GM12878 (cell line): ENCODE data around the gene PLA2G4E. TPM values are rescaled to one million over a fixed set of nuclear protein-coding genes. Genes with fewer than 3 reads are reported as not detected.
A peak's percentile ranks its signal among the peaks of the same experiment; 100 is the strongest.

Source experiments
- ATAC-seq: fragments of 200-7000 bp; cut with Tn5 transposase; 3 replicates; pipeline ENCODE4 v1.9.1; 2020; ENCODE audit warnings: mild to moderate bottlenecking, moderate library complexity
- BruUV-seq: library from RNA; stranded (reverse); fragments of 400-500 nt; replicated peaks from 2 replicates; lab custom pipeline; 2021; lab: Mats Ljungman, UMichigan
- CTCF ChIA-PET: fragments of 300-600 bp; sonication (Branson Sonifier 250); formaldehyde crosslinking; extraction: SDS; loops from one replicate; lab custom pipeline; 2021; ENCODE audit warnings: inconsistent platforms; lab: Yijun Ruan, JAX
- POLR2A ChIA-PET: fragments of 350-600 bp; formaldehyde crosslinking; extraction: SDS; loops from one replicate; lab custom pipeline; 2021; ENCODE audit warnings: inconsistent platforms; lab: Charles Lee
- RAD21 ChIA-PET: fragments of 300-600 bp; sonication (Branson Sonifier 250); formaldehyde crosslinking; loops from one replicate; lab custom pipeline; 2023; ENCODE audit warnings: antibody characterized with exemption; ENCODE audit not compliant: unreplicated experiment; lab: Charles Lee
- SMC1A ChIA-PET: fragments of 300-600 bp; sonication (Branson Sonifier 250); formaldehyde crosslinking; loops from one replicate; lab custom pipeline; 2023; ENCODE audit not compliant: unreplicated experiment, uncharacterized antibody; lab: Charles Lee
- DNase-seq: peaks from one replicate; pipeline ENCODE4 v3.0.0-alpha.2; 2011; ENCODE audit warnings: low read depth, low spot score
- FAIRE-seq: peaks from 3 replicates; lab custom pipeline; 2011; peaks lifted over from hg19 to GRCh38; lab: Jason Lieb, UNC
- H2AFZ ChIP-seq: 2 replicates; pipeline ENCODE4 v1.6.0; 2011; ENCODE audit warnings: low read depth, low read length, control low read depth; ENCODE audit not compliant: control insufficient read depth
- H3K27ac ChIP-seq: 2 replicates; pipeline ENCODE4 v1.5.1; 2011; ENCODE audit warnings: control low read depth; ENCODE audit not compliant: control insufficient read depth, insufficient read depth
- H3K27me3 ChIP-seq, 2 experiments: replicated peaks in 1 of 2; 2 replicates each; pipeline versions ENCODE4 v1.6.0 to v1.6.1; 2011; ENCODE audit warnings: low read length in 1 of 2; ENCODE audit not compliant: control insufficient read depth in 2 of 2, insufficient read depth in 2 of 2
- H3K36me3 ChIP-seq, 2 experiments: 2 replicates each; pipeline ENCODE4 v1.5.1; 2011; ENCODE audit warnings: low read length in 1 of 2; ENCODE audit not compliant: control insufficient read depth in 2 of 2, insufficient read depth in 2 of 2
- H3K4me1 ChIP-seq: 2 replicates; pipeline ENCODE4 v1.6.1; 2011; ENCODE audit warnings: mild to moderate bottlenecking, low read length, moderate library complexity, mixed read lengths; ENCODE audit not compliant: control insufficient read depth, insufficient read depth
- H3K4me2 ChIP-seq: 2 replicates; pipeline ENCODE4 v1.6.0; 2011; ENCODE audit warnings: control low read depth; ENCODE audit not compliant: control insufficient read depth, insufficient read depth
- H3K4me3 ChIP-seq: fragments of 200-600 bp; sonication (generic); 2 replicates; pipeline ENCODE4 v1.5.1; 2016
- H3K79me2 ChIP-seq: 2 replicates; pipeline ENCODE4 v1.6.0; 2011; ENCODE audit warnings: low read length; ENCODE audit not compliant: control insufficient read depth, insufficient read depth
- H3K9ac ChIP-seq: 2 replicates; pipeline ENCODE4 v1.8.0; 2011; ENCODE audit warnings: low read length, control low read depth, mixed read lengths; ENCODE audit not compliant: control insufficient read depth, insufficient read depth
- H3K9me3 ChIP-seq: replicated peaks from 3 replicates; pipeline ENCODE4 v1.5.1; 2011; ENCODE audit warnings: mild to moderate bottlenecking, low read length; ENCODE audit not compliant: control insufficient read depth, insufficient read depth
- H4K20me1 ChIP-seq: 2 replicates; pipeline ENCODE4 v1.6.0; 2011; ENCODE audit not compliant: control insufficient read depth, insufficient read depth
- BHLHE40 ChIP-seq, 2 experiments: fragments of 450-650 bp in 1 of 2; IDR thresholded peaks; 2 replicates each; pipeline ENCODE4 v1.6.1; 2011 to 2017; ENCODE audit warnings: low read depth in 2 of 2, borderline replicate concordance in 1 of 2, improper control_type of control experiment in 1 of 2, low read length in 1 of 2, mild to moderate bottlenecking in 1 of 2
- CTCF ChIP-seq, 3 experiments: IDR thresholded peaks in 2 of 3; conservative IDR thresholded peaks in 1 of 3; 2 replicates each; pipeline ENCODE4 v1.5.1; 2011; ENCODE audit warnings: low read depth in 3 of 3, low read length in 3 of 3, mild to moderate bottlenecking in 3 of 3, control low read depth in 2 of 3, moderate library complexity in 2 of 3, inconsistent platforms in 1 of 3, mixed read lengths in 1 of 3; ENCODE audit not compliant: control insufficient read depth in 2 of 3, insufficient read depth in 1 of 3; ENCODE audit errors: extremely low read depth in 1 of 3
- EZH2 ChIP-seq: IDR thresholded peaks from 2 replicates; pipeline ENCODE4 v1.6.1; 2012; ENCODE audit warnings: low read depth, mild to moderate bottlenecking, control low read depth, inconsistent platforms, low read length, borderline replicate concordance; ENCODE audit not compliant: control insufficient read depth
- FOXM1 ChIP-seq: IDR thresholded peaks from 2 replicates; pipeline ENCODE4 v1.6.1; 2012; ENCODE audit warnings: low read depth, mild to moderate bottlenecking, inconsistent platforms, low read length, moderate library complexity
- HDAC2 ChIP-seq: fragments of 200-600 bp; sonication (generic); IDR thresholded peaks from 2 replicates; pipeline ENCODE4 v1.6.1; 2017
- HDGF ChIP-seq: fragments of 450-650 bp; IDR thresholded peaks from 2 replicates; pipeline ENCODE4 v1.6.1; 2016; ENCODE audit warnings: antibody characterized with exemption
- KLF5 ChIP-seq: fragments of 450-650 bp; IDR thresholded peaks from 2 replicates; pipeline ENCODE4 v1.6.1; 2014; ENCODE audit warnings: mild to moderate bottlenecking; ENCODE audit not compliant: partially characterized antibody
- POU2F2 ChIP-seq: IDR thresholded peaks from 3 replicates; pipeline ENCODE4 v1.6.1; 2011; ENCODE audit warnings: low read depth, mild to moderate bottlenecking, low read length, borderline replicate concordance
- RAD21 ChIP-seq: IDR thresholded peaks from 2 replicates; pipeline ENCODE4 v1.6.1; 2011; ENCODE audit warnings: mild to moderate bottlenecking, low read depth, low read length, moderate library complexity; ENCODE audit not compliant: insufficient read depth
- RB1 ChIP-seq: fragments of 450-650 bp; formaldehyde crosslinking; IDR thresholded peaks from 2 replicates; pipeline ENCODE4 v1.6.1; 2017; ENCODE audit warnings: mild to moderate bottlenecking, borderline replicate concordance
- SMC3 ChIP-seq: IDR thresholded peaks from 2 replicates; pipeline ENCODE4 v1.6.1; 2011; ENCODE audit warnings: low read length, improper control_type of control experiment, borderline replicate concordance
- STAT1 ChIP-seq: fragments of 450-650 bp; conservative IDR thresholded peaks from 2 replicates; pipeline ENCODE4 v1.6.1; 2014; ENCODE audit warnings: antibody characterized with exemption, mild to moderate bottlenecking
- TARDBP ChIP-seq: IDR thresholded peaks from 2 replicates; pipeline ENCODE4 v1.6.1; 2016; ENCODE audit warnings: borderline replicate concordance
- TBL1XR1 ChIP-seq: IDR thresholded peaks from 2 replicates; pipeline ENCODE4 v1.6.1; 2012; ENCODE audit warnings: low read depth, low read length, improper control_type of control experiment
- TCF12 ChIP-seq: IDR thresholded peaks from 2 replicates; pipeline ENCODE4 v1.6.1; 2011; ENCODE audit warnings: low read depth, mild to moderate bottlenecking, low read length
- YY1 ChIP-seq: IDR thresholded peaks from 2 replicates; pipeline ENCODE4 v1.6.1; 2011; ENCODE audit warnings: low read depth, mild to moderate bottlenecking, low read length
- ZBED1 ChIP-seq: IDR thresholded peaks from 2 replicates; pipeline ENCODE4 v1.6.1; 2016; ENCODE audit warnings: borderline replicate concordance
- ZBTB4 ChIP-seq: fragments of 450-650 bp; formaldehyde crosslinking; IDR thresholded peaks from 2 replicates; pipeline ENCODE4 v1.4.0; 2022; ENCODE audit warnings: mild to moderate bottlenecking, moderate library complexity
- ZNF217 ChIP-seq: fragments of 450-650 bp; IDR thresholded peaks from 2 replicates; pipeline ENCODE4 v1.6.1; 2017; ENCODE audit warnings: antibody characterized with exemption, mild to moderate bottlenecking
- WGBS: methylation state at CpG from one replicate; pipeline ENCODE4 v1.1.6; 2016; ENCODE audit warnings: low lambda C conversion rate; ENCODE audit not compliant: insufficient replicate concordance, insufficient coverage; ENCODE audit errors: missing lambda C conversion rate; 5-methylcytosine and 5-hydroxymethylcytosine counted together
- in situ Hi-C: fragments of 300-500 bp; cut with MboI; formaldehyde crosslinking; loops from 9 replicates; pipeline ENCODE4 v1.14.3; 2018; ENCODE audit warnings: mixed read lengths
- intact Hi-C: fragments of 100-400 bp; cut with micrococcal nuclease; formaldehyde crosslinking; loops from one replicate; pipeline ENCODE4 v1.14.2; 2022; ENCODE audit not compliant: unreplicated experiment
- polyA plus RNA-seq, 11 experiments: library from polyadenylated mRNA; depleted of rRNA in 4 of 11; unstranded in 6 of 11; stranded (reverse) in 5 of 11; fragments of >200 nt; fragmentation: Nextera tagmentation in 4 of 11; fragmentation: Illumina TruSeq in 1 of 11; extraction: Ambion mirVana in 4 of 11; extraction: Trizol in 1 of 11; gene quantifications; 1 replicate in 1 of 11; 2 replicates in 10 of 11; pipeline versions ENCODE4 v1.2.1 to v1.2.3, GENCODE V29; 2011 to 2016; ENCODE audit warnings: inconsistent platforms in 2 of 11, missing spikeins in 2 of 11, low read depth in 1 of 11
- total RNA-seq, 4 experiments: library from RNA; depleted of rRNA in 3 of 4; stranded (reverse); fragments of >200 nt in 3 of 4; fragmentation: Illumina TruSeq in 1 of 4; extraction: Trizol in 1 of 4; gene quantifications; 2 replicates each; pipeline versions ENCODE4 v1.2.1 to v1.2.3, GENCODE V29; 2013 to 2021

Gene PLA2G4E
- total and polyA plus RNA-seq, 10 of the 15 experiments (the other 5 are each of a cell fraction or from before 2014, with no cell fraction given) = 0.05 to 0.32 (median 0.06) TPM; not detected in 5

GRCh38 chr15:41989573-41990242, 31.1 kb downstream of the PLA2G4E start:
- Histone ChIP-seq H3K4me1 (no peaks in the 10 kb centered on the region), H3K79me2 (no peaks in the 10 kb centered on the region), H3K4me3 (no peak overlapping the region), H2AFZ (no peak overlapping the region), H3K9ac (no peak overlapping the region), H4K20me1 (no peaks in the 10 kb centered on the region), H3K36me3 (no peaks in the 10 kb centered on the region), H3K9me3 (no peaks in the 10 kb centered on the region), H3K27me3 (no peaks in the 10 kb centered on the region; a peak in 1 of 4 replicates), H3K27ac (no peak overlapping the region), H3K4me2 (no peak overlapping the region)
- POLR2A ChIA-PET = interaction anchor here (1.0 to 1.2 kb wide), 3 partner anchors 68 to 148 kb away, joined by 3 read pairs; no protein-coding TSS in a partner anchor
- ATAC-seq (peak; percentile 99), FAIRE-seq (peak; percentile 88), DNase-seq (no peak)
- 8% methylated on average over 9 of the region's 9 CpGs for WGBS
- intact Hi-C loops = loop anchor here (1.0 to 2.0 kb wide), 3 partner anchors 70 to 145 kb away; no protein-coding TSS in a partner anchor
- in situ Hi-C loops = loop anchor here (5.0 kb wide), 1 partner anchor 73 kb away; no protein-coding TSS in a partner anchor
- SMC1A ChIA-PET = interaction anchor here (0.6 to 4.1 kb wide), 17 partner anchors 12 to 928 kb away, joined by 3 to 49 read pairs (median 4); partner anchors contain the start of gene MAPKBP1
- CTCF ChIA-PET = interaction anchor here (0.6 to 11.8 kb wide), 27 partner anchors 10 to 1909 kb away, joined by 3 to 137 read pairs (median 4); partner anchors contain the start of genes EHD4 and MAPKBP1
- no TSS peak for BruUV-seq
- RAD21 ChIA-PET = interaction anchor here (0.6 to 4.2 kb wide), 17 partner anchors 18 to 1236 kb away, joined by 3 to 38 read pairs (median 4); partner anchors contain the start of genes EHD4 and MAPKBP1
- no peak for TF ChIP-seq TCF12
- peak; percentile 68; the same call in 1 of the 3 replicates for TF ChIP-seq POU2F2
- no peak for TF ChIP-seq KLF5
- TF ChIP-seq EZH2 = no peak
- TF ChIP-seq HDAC2 = no peak
- TF ChIP-seq TARDBP = 0 out of 2 replicates have a peak, but pooled peaks have one; percentile 48
- peak; percentile 99 for TF ChIP-seq SMC3
- no peak for TF ChIP-seq ZBED1
- no peak for TF ChIP-seq TBL1XR1
- TF ChIP-seq BHLHE40 (IDR thresholded peaks at IDR 0.05; ENCODE audit: borderline replicate concordance in 1 of 2, low read depth in 2 of 2, low read length in 1 of 2) = 0 out of 4 replicates have a peak, but pooled peaks of 1 of the 2 experiments have one; percentile 33
- 0 out of 2 replicates have a peak, but pooled peaks have one; percentile 32 for TF ChIP-seq HDGF
- TF ChIP-seq ZBTB4 (CRISPR knock-in tag) = no peak
- 0 out of 2 replicates have a peak, but pooled peaks have one; percentile 38 for TF ChIP-seq FOXM1
- peak; percentile 100 for TF ChIP-seq RAD21
- no peak for TF ChIP-seq ZNF217
- TF ChIP-seq YY1 = peak; percentile 76
- peak; percentile 53; the same call in 1 of the 2 replicates for TF ChIP-seq RB1
- TF ChIP-seq STAT1 = 0 out of 2 replicates have a peak, but pooled peaks have one; percentile 49
- peak; percentile 99 to 100 (median 99); a peak in 5 of 6 replicates for TF ChIP-seq CTCF (IDR thresholded peaks at IDR 0.05 in 2 of 3, conservative IDR thresholded peaks at IDR 0.05 in 1 of 3; ENCODE audit: control insufficient read depth in 2 of 3, extremely low read depth in 1 of 3, insufficient read depth in 1 of 3, low read depth in 3 of 3, low read length in 3 of 3)
